ENCODE measurements around the gene ITIH4.

GRCh38 chr3:52860424-52860768, 29.9 kb upstream of the ITIH4 start:
- TF ChIP-seq YY1 (tag by site-specific recombination; IDR thresholded peaks at IDR 0.05) (no peak), CTCF (tag by site-specific recombination; IDR thresholded peaks at IDR 0.05) (no peak), ZNF248 (tag by site-specific recombination; IDR thresholded peaks at IDR 0.05) (no peak), ZSCAN30 (tag by site-specific recombination; IDR thresholded peaks at IDR 0.05) (no peak), KLF16 (tag by site-specific recombination; IDR thresholded peaks at IDR 0.05) (no peak), ZNF266 (tag by site-specific recombination; IDR thresholded peaks at IDR 0.05; ENCODE audit: low read depth) (no peak), ZFP37 (tag by site-specific recombination; IDR thresholded peaks at IDR 0.05) (no peak), ZBTB48 (tag by site-specific recombination; IDR thresholded peaks at IDR 0.05) (no peak), TCF7L2 (IDR thresholded peaks at IDR 0.05; ENCODE audit: borderline replicate concordance, low read depth, low read length) (no peak), ZNF324 (tag by site-specific recombination; IDR thresholded peaks at IDR 0.05) (no peak), SCRT2 (tag by site-specific recombination; IDR thresholded peaks at IDR 0.05) (no peak), SALL2 (tag by site-specific recombination; IDR thresholded peaks at IDR 0.05; ENCODE audit: borderline replicate concordance) (no peak)
- TF ChIP-seq, protein P1, sequence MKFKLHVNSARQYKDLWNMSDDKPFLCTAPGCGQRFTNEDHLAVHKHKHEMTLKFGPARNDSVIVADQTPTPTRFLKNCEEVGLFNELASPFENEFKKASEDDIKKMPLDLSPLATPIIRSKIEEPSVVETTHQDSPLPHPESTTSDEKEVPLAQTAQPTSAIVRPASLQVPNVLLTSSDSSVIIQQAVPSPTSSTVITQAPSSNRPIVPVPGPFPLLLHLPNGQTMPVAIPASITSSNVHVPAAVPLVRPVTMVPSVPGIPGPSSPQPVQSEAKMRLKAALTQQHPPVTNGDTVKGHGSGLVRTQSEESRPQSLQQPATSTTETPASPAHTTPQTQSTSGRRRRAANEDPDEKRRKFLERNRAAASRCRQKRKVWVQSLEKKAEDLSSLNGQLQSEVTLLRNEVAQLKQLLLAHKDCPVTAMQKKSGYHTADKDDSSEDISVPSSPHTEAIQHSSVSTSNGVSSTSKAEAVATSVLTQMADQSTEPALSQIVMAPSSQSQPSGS (tag by site-specific recombination; IDR thresholded peaks at IDR 0.05; ENCODE audit: low read depth), result no peak
- TF ChIP-seq, protein P2, sequence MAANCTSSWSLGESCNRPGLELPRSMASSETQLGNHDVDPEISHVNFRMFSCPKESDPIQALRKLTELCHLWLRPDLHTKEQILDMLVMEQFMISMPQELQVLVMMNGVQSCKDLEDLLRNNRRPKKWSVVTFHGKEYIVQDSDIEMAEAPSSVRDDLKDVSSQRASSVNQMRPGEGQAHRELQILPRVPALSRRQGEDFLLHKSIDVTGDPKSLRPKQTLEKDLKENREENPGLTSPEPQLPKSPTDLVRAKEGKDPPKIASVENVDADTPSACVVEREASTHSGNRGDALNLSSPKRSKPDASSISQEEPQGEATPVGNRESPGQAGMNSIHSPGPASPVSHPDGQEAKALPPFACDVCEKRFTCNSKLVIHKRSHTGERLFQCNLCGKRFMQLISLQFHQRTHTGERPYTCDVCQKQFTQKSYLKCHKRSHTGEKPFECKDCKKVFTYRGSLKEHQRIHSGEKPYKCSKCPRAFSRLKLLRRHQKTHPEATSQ (tag by site-specific recombination; IDR thresholded peaks at IDR 0.05), result no peak

Measured in HEK293 (cell line).